ENCODE data around the gene DGAT2L6.

DNA sequence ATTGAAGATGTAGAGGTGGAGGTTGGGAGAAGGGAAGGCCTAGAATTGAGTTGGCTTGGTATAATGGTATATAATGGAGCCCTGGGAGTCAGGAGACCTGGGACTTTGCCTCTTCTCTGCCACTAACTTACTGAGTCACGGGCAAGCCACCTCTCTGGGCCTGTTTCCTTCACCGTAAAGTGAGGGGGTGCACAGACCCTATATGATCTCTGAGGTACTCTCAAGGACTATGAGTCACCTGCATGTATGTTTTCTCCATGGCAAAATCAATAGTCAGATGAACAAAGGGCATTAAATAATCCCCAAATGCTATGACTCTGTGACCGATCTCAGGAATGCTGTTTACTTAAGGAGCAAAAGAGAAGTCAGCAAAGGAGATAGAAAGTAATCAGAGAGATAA is 77.6 kb downstream of the DGAT2L6 start:
- TF ChIP-seq ZFX (IDR thresholded peaks at IDR 0.05) = no peak
- TF ChIP-seq, protein P1, sequence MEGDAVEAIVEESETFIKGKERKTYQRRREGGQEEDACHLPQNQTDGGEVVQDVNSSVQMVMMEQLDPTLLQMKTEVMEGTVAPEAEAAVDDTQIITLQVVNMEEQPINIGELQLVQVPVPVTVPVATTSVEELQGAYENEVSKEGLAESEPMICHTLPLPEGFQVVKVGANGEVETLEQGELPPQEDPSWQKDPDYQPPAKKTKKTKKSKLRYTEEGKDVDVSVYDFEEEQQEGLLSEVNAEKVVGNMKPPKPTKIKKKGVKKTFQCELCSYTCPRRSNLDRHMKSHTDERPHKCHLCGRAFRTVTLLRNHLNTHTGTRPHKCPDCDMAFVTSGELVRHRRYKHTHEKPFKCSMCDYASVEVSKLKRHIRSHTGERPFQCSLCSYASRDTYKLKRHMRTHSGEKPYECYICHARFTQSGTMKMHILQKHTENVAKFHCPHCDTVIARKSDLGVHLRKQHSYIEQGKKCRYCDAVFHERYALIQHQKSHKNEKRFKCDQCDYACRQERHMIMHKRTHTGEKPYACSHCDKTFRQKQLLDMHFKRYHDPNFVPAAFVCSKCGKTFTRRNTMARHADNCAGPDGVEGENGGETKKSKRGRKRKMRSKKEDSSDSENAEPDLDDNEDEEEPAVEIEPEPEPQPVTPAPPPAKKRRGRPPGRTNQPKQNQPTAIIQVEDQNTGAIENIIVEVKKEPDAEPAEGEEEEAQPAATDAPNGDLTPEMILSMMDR (conservative IDR thresholded peaks at IDR 0.05) = no peak

Measured in C4-2B (cell line).